ENCODE data around the gene CXCL5. TPM values are rescaled to one million over a fixed set of nuclear protein-coding genes. Genes with fewer than 3 reads are reported as not detected.

CXCL5 gene
- 1.3 TPM for polyA plus RNA-seq (2012; ENCODE audit: insufficient read length, low read depth)

DNA sequence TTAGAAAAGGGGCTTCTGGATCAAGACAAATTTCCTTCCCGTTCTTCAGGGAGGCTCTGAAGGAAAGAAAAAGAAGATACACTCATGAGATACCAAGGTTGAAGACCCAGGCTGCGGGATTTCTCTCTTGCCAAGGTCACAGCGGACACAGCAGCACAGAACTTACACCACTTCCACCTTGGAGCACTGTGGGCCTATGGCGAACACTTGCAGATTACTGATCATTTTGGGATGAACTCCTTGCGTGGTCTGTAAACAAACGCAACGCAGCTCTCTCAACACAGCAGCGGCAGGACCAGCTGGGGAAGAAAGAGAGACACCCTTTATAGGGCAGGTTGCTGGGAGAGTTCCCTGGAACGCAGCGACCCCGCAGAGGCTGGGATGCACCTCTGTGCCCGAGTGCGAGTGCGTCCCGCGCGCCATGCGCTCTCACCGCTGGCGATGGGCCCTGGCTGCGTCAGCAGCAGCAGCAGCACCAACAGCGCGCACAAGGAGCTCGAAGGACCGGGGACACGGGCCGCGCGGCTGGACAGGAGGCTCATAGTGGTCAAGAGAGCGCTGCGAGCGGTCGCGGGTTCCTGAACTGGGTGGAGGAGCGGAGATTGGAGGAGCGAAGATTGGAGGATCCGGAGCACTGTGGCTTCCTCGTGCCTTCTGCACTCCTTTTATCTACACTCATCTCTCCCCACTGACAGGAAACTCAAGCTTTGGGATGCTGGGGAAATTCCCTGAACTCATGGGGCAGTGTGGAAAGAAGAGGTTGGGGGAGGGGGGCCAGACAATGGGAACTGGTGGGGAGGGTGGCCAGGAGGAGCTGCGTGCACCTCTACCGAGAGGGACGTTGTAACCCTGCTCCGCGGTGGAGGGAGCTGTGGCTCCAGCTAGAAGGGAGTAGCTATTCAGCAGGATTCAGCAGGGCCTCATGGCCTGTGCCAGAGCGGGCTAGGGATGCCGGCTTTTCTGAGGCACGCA lies at the start of gene CXCL5:
TSS of gene CXCL5 (minus strand) at position 638 of the 972 bp plus-strand sequence. CDS start at position 542, 96 bp downstream.
- TF ChIP-seq FOXP2 (optimal IDR thresholded peaks at IDR 0.05; ENCODE audit: borderline replicate concordance, extremely low read depth, extremely low read length, insufficient read depth) (no peak), TAF1 (IDR thresholded peaks at IDR 0.05; ENCODE audit: borderline replicate concordance, insufficient read depth, low read length) (no peak), POLR2AphosphoS5 (IDR thresholded peaks at IDR 0.05; ENCODE audit: low read depth, low read length) (no peak), SIN3A (IDR thresholded peaks at IDR 0.05; ENCODE audit: borderline replicate concordance, insufficient read depth, low read length) (no peak)
- TF ChIP-seq, protein P1, sequence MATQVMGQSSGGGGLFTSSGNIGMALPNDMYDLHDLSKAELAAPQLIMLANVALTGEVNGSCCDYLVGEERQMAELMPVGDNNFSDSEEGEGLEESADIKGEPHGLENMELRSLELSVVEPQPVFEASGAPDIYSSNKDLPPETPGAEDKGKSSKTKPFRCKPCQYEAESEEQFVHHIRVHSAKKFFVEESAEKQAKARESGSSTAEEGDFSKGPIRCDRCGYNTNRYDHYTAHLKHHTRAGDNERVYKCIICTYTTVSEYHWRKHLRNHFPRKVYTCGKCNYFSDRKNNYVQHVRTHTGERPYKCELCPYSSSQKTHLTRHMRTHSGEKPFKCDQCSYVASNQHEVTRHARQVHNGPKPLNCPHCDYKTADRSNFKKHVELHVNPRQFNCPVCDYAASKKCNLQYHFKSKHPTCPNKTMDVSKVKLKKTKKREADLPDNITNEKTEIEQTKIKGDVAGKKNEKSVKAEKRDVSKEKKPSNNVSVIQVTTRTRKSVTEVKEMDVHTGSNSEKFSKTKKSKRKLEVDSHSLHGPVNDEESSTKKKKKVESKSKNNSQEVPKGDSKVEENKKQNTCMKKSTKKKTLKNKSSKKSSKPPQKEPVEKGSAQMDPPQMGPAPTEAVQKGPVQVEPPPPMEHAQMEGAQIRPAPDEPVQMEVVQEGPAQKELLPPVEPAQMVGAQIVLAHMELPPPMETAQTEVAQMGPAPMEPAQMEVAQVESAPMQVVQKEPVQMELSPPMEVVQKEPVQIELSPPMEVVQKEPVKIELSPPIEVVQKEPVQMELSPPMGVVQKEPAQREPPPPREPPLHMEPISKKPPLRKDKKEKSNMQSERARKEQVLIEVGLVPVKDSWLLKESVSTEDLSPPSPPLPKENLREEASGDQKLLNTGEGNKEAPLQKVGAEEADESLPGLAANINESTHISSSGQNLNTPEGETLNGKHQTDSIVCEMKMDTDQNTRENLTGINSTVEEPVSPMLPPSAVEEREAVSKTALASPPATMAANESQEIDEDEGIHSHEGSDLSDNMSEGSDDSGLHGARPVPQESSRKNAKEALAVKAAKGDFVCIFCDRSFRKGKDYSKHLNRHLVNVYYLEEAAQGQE (IDR thresholded peaks at IDR 0.05; ENCODE audit: insufficient read depth in 1 of 2, low read depth in 2 of 2, low read length in 2 of 2): no peak

DNA sequence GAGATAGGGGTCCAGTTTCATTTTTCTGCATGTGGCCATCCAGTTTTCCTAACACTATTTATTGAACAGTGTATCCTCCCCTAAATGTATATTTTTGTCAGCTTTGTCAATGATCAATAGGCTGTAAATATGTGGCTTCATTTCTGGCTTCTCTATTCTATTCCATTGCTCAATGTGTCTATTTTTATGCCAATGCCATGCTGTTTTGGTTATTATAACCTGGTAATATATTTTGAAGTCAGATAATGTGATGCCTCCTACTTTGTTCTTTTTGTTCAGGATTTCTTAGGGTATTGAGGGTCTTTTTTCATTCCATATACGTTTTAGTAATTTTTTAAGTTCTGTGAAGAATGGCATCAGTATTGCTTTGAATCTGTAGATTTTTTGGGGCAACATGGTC lies 48.7 kb upstream of the CXCL5 start:
- TF ChIP-seq POLR2AphosphoS5 (IDR thresholded peaks at IDR 0.05; ENCODE audit: low read depth, low read length): no peak
- TF ChIP-seq TAF1 (IDR thresholded peaks at IDR 0.05; ENCODE audit: borderline replicate concordance, insufficient read depth, low read length): no peak
- TF ChIP-seq, protein P1 (IDR thresholded peaks at IDR 0.05; ENCODE audit: insufficient read depth in 1 of 2, low read depth in 2 of 2, low read length in 2 of 2): no peak
- TF ChIP-seq FOXP2 (optimal IDR thresholded peaks at IDR 0.05; ENCODE audit: borderline replicate concordance, extremely low read depth, extremely low read length, insufficient read depth): no peak
- TF ChIP-seq SIN3A (IDR thresholded peaks at IDR 0.05; ENCODE audit: borderline replicate concordance, insufficient read depth, low read length): no peak

DNA sequence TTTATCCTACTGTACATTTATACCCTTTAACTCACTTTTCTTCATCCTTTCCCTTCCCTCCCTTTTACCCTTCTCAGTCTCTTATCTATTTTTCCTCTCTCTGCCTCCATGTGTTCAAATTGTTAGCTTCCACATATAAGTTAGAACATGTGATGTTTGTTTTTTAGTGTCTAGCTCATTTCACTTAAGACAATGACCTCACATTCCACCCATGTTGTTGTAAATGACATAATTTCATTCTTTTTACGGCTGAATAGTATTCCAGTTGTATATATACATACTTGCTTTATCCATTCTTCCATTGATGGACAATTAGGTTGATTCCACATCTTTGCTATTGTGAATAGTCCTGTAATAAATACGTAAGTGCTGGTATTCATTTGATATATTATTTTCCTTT lies 47.3 kb upstream of the CXCL5 start:
- no peak for TF ChIP-seq FOXP2 (optimal IDR thresholded peaks at IDR 0.05; ENCODE audit: borderline replicate concordance, extremely low read depth, extremely low read length, insufficient read depth)
- TF ChIP-seq SIN3A (IDR thresholded peaks at IDR 0.05; ENCODE audit: borderline replicate concordance, insufficient read depth, low read length): no peak
- TF ChIP-seq, protein P1 (IDR thresholded peaks at IDR 0.05; ENCODE audit: insufficient read depth in 1 of 2, low read depth in 2 of 2, low read length in 2 of 2): no peak
- TF ChIP-seq POLR2AphosphoS5 (IDR thresholded peaks at IDR 0.05; ENCODE audit: low read depth, low read length): no peak
- no peak for TF ChIP-seq TAF1 (IDR thresholded peaks at IDR 0.05; ENCODE audit: borderline replicate concordance, insufficient read depth, low read length)

DNA sequence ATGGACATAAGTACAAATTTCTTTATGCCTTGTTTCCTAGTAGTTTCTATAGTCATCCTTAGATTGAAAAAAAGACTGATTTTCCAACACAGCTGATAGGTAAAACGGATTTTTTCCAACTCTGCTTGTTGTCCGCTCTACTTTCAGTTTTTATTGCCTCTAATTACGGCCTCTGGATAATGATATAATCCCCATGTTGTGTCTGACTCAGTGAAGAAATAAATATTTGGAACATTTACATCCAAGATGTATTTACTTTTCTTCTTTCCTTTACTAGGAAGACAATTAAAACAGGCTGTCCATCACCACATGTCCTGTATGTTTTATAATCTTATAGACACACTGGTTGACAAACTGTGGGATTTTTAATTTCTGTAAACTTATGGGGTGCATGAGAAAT lies 46.8 kb upstream of the CXCL5 start:
- TF ChIP-seq SIN3A (IDR thresholded peaks at IDR 0.05; ENCODE audit: borderline replicate concordance, insufficient read depth, low read length) (no peak), FOXP2 (optimal IDR thresholded peaks at IDR 0.05; ENCODE audit: borderline replicate concordance, extremely low read depth, extremely low read length, insufficient read depth) (no peak), TAF1 (IDR thresholded peaks at IDR 0.05; ENCODE audit: borderline replicate concordance, insufficient read depth, low read length) (no peak), POLR2AphosphoS5 (IDR thresholded peaks at IDR 0.05; ENCODE audit: low read depth, low read length) (no peak)
- TF ChIP-seq, protein P1 (IDR thresholded peaks at IDR 0.05; ENCODE audit: insufficient read depth in 1 of 2, low read depth in 2 of 2, low read length in 2 of 2): no peak
